ENCODE results near the gene ZGRF1. TPM values are rescaled to one million over a fixed set of nuclear protein-coding genes. Genes with fewer than 3 reads are reported as not detected.
"Not testable (repeated sequence)": the region's sequence is repeated elsewhere in the genome, so short reads cannot be mapped to it uniquely, and the experiment has no call there.

Gene ZGRF1
- total RNA-seq, 1 donor from 2014 or later, result 7.1 TPM

DNA sequence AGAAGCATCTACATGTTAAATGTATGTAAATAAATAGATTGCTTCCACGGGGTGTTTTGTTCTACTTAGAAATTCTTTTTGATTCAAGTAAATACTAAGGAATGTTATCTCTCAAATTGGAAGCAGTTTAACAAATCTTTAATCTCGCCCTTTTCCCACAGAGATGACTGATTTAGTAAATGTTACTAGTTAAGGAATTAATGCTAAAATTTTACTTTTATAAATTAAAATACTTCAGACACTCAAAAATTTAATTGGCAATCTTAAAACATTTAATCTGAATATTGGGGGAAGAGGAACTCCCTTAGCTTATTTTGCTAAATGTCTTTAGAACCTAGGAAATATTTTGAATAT is 12.3 kb upstream of the ZGRF1 start:
- no peak overlapping the region for H3K4me3 ChIP-seq (ENCODE audit: low read depth, low read length)
- no peak for DNase-seq (ENCODE audit: low read depth)
- no peak for TF ChIP-seq CTCF (conservative IDR thresholded peaks at IDR 0.05; ENCODE audit: low read depth, low read length)

- no peak for TF ChIP-seq CTCF (conservative IDR thresholded peaks at IDR 0.05; ENCODE audit: low read depth, low read length)
- no peak for DNase-seq (ENCODE audit: low read depth)
- H3K4me3 ChIP-seq (ENCODE audit: low read depth, low read length), result no peak overlapping the region
Observed at GRCh38 chr4:112648263-112649054, 11.8 kb upstream of the ZGRF1 start.

- H3K4me3 ChIP-seq (ENCODE audit: low read depth, low read length), result no peak overlapping the region
- TF ChIP-seq CTCF (conservative IDR thresholded peaks at IDR 0.05; ENCODE audit: low read depth, low read length), result no peak
- no peak for DNase-seq (ENCODE audit: low read depth)
Observed at GRCh38 chr4:112647785-112648184, 11.1 kb upstream of the ZGRF1 start.

DNA sequence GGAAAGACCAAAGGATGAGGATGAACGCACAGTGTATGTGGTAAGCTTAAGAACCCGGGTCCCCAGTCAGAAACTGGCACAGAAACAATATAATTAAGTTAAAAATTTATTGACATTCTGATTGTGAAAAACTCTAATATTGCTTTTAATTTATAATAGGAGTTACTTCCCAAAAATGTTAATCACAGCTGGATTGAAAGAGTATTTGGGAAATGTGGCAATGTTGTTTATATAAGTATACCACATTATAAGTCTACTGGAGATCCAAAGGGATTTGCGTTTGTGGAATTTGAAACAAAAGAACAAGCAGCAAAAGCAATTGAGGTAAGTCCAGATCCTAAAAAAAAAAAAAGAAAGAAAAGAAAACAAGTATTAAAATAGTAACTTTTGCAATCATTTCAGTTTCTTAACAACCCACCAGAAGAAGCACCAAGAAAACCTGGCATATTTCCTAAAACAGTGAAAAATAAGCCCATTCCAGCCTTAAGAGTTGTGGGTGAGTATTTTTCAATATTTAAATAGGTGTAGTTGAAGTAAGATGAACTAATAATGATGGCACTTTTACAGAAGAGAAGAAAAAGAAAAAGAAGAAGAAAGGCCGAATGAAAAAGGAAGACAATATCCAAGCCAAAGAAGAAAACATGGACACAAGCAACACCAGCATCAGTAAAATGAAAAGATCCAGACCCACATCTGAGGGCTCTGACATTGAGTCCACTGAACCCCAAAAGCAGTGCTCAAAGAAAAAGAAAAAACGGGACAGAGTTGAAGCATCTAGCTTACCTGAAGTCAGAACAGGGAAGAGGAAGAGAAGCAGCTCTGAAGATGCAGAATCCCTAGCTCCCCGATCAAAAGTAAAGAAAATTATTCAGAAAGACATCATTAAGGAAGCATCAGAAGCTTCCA is 10.2 kb upstream of the ZGRF1 start:
- DNase-seq (ENCODE audit: low read depth), result no peak
- no peak for TF ChIP-seq CTCF (conservative IDR thresholded peaks at IDR 0.05; ENCODE audit: low read depth, low read length)
- no peak overlapping the region for H3K4me3 ChIP-seq (ENCODE audit: low read depth, low read length)

GRCh38 chr4:112645541-112646329 is 9.0 kb upstream of the ZGRF1 start:
- no peak for TF ChIP-seq CTCF (conservative IDR thresholded peaks at IDR 0.05; ENCODE audit: low read depth, low read length)
- no peak overlapping the region for H3K4me3 ChIP-seq (ENCODE audit: low read depth, low read length)
- DNase-seq (ENCODE audit: low read depth), result no peak

DNA sequence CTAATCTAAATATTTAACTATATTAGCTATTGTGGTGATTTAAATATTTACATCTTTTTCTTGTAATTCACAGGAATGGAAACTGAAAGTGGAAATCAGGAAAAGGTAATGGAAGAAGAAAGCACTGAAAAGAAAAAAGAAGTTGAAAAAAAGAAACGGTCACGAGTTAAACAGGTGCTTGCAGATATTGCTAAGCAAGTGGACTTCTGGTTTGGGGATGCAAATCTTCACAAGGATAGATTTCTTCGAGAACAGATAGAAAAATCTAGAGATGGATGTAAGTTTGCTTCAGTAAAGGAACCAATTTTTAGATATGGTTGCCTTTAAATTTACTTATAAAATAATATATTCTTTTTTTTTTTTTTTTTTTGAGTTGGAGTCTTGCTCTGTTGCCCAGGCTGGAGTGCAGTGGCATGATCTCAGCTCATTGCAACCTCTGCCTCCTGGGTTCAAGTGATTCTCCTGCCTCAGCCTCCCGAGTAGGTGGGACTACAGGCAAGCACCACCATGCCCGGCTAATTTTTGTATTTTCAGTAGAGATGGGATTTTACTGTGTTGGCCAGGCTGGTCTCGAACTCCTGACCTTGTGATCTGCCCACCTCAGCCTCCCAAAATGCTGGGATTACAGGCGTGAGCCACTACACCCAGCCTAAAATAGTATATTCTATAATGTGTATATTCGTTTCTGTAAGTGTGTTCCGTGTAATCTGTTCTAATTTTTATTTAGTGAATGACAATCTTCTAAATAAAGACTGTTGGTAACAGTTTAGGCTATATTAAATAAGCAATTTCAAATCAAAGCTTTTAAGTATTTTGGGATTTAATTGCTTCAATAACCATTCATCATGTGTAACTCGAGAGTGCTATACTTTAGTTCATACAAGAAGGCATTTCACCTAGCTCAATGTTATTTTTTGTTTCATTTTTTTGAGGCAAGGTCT is 8.2 kb upstream of the ZGRF1 start:
- not testable (repeated sequence) for H3K4me3 ChIP-seq (ENCODE audit: low read depth, low read length)

More for the DNA sequence above, 8.2 kb upstream of the ZGRF1 start:
- not testable (repeated sequence) for DNase-seq (ENCODE audit: low read depth)

Data from epithelial cell of proximal tubule (primary cell).